ENCODE data around the gene THUMPD3.

GRCh38 chr3:9409981-9410854 lies 47.4 kb downstream of the THUMPD3 start:
- TF ChIP-seq, protein P1, sequence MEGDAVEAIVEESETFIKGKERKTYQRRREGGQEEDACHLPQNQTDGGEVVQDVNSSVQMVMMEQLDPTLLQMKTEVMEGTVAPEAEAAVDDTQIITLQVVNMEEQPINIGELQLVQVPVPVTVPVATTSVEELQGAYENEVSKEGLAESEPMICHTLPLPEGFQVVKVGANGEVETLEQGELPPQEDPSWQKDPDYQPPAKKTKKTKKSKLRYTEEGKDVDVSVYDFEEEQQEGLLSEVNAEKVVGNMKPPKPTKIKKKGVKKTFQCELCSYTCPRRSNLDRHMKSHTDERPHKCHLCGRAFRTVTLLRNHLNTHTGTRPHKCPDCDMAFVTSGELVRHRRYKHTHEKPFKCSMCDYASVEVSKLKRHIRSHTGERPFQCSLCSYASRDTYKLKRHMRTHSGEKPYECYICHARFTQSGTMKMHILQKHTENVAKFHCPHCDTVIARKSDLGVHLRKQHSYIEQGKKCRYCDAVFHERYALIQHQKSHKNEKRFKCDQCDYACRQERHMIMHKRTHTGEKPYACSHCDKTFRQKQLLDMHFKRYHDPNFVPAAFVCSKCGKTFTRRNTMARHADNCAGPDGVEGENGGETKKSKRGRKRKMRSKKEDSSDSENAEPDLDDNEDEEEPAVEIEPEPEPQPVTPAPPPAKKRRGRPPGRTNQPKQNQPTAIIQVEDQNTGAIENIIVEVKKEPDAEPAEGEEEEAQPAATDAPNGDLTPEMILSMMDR (IDR thresholded peaks at IDR 0.05): no peak
- no peak for TF ChIP-seq ZFX (IDR thresholded peaks at IDR 0.05; ENCODE audit: borderline replicate concordance)

All from 22Rv1 (cell line).